H9 (cell line): ENCODE measurements around the gene AFDN. TPM values are rescaled to one million over a fixed set of nuclear protein-coding genes. Genes with fewer than 3 reads are reported as not detected.

Experiments
- DNase-seq: peaks from one replicate; pipeline ENCODE4 v3.0.0-alpha.2; 2017
- H2AFZ ChIP-seq: one replicate; pipeline ENCODE4 v1.6.1; 2013; ENCODE audit warnings: mild to moderate bottlenecking, low read length, control low read depth, moderate library complexity
- H2AK5ac ChIP-seq: 2 replicates; pipeline ENCODE4 v1.6.1; 2013; ENCODE audit warnings: low read length, control low read depth, mixed read lengths; ENCODE audit not compliant: insufficient read length
- H2BK120ac ChIP-seq: one replicate; pipeline ENCODE4 v1.6.1; 2013; ENCODE audit warnings: low read depth, mild to moderate bottlenecking, low read length, control low read depth, inconsistent platforms; ENCODE audit not compliant: poor library complexity, severe bottlenecking
- H2BK12ac ChIP-seq: 2 replicates; pipeline ENCODE4 v1.6.1; 2013; ENCODE audit warnings: low read length, control low read depth, mixed read lengths, low read depth; ENCODE audit not compliant: insufficient read length
- H2BK15ac ChIP-seq: 2 replicates; pipeline ENCODE4 v1.6.1; 2013; ENCODE audit warnings: low read depth, low read length, control low read depth
- H2BK20ac ChIP-seq: one replicate; pipeline ENCODE4 v1.6.1; 2013; ENCODE audit warnings: low read depth, mild to moderate bottlenecking, low read length, control low read depth, inconsistent platforms; ENCODE audit not compliant: poor library complexity, severe bottlenecking
- H2BK5ac ChIP-seq: 2 replicates; pipeline ENCODE4 v1.6.1; 2013; ENCODE audit warnings: low read length, control low read depth, mixed read lengths; ENCODE audit not compliant: insufficient read length
- H3K14ac ChIP-seq: 2 replicates; pipeline ENCODE4 v1.6.1; 2013; ENCODE audit warnings: low read length, control low read depth; ENCODE audit not compliant: insufficient read depth
- H3K18ac ChIP-seq: 2 replicates; pipeline ENCODE4 v1.6.1; 2013; ENCODE audit warnings: low read depth, mild to moderate bottlenecking, mixed read lengths, low read length, control low read depth; ENCODE audit not compliant: insufficient read length
- H3K23ac ChIP-seq: 2 replicates; pipeline ENCODE4 v1.6.1; 2013; ENCODE audit warnings: low read length, control low read depth, mixed read lengths, low read depth; ENCODE audit not compliant: insufficient read length
- H3K23me2 ChIP-seq: 2 replicates; pipeline ENCODE4 v1.6.1; 2013; ENCODE audit warnings: low read depth, mild to moderate bottlenecking, mixed read lengths, low read length, control low read depth; ENCODE audit not compliant: insufficient read length, poor library complexity, severe bottlenecking
- H3K27ac ChIP-seq: 2 replicates; pipeline ENCODE4 v1.5.1; 2013; ENCODE audit warnings: low read length, control low read depth, mixed read lengths, low read depth; ENCODE audit not compliant: insufficient read length
- H3K27me3 ChIP-seq: 2 replicates; pipeline ENCODE4 v1.6.1; 2013; ENCODE audit warnings: low read length, control low read depth, inconsistent platforms; ENCODE audit not compliant: insufficient read depth
- H3K4ac ChIP-seq: 2 replicates; pipeline ENCODE4 v1.6.1; 2013; ENCODE audit warnings: low read depth, mild to moderate bottlenecking, control low read depth, inconsistent platforms, low read length, moderate library complexity
- H3K4me1 ChIP-seq: 2 replicates; pipeline ENCODE4 v1.6.1; 2013; ENCODE audit warnings: low read length, control low read depth, inconsistent platforms; ENCODE audit not compliant: insufficient read depth
- H3K4me2 ChIP-seq: 2 replicates; pipeline ENCODE4 v1.6.1; 2013; ENCODE audit warnings: low read length, control low read depth, mixed read lengths; ENCODE audit not compliant: insufficient read length, insufficient read depth
- H3K56ac ChIP-seq: 2 replicates; pipeline ENCODE4 v1.6.1; 2013; ENCODE audit warnings: low read depth, mild to moderate bottlenecking, mixed read lengths, low read length, control low read depth; ENCODE audit not compliant: insufficient read length
- H3K79me1 ChIP-seq: 2 replicates; pipeline ENCODE4 v1.6.1; 2013; ENCODE audit warnings: low read depth, mild to moderate bottlenecking, moderate library complexity, low read length, control low read depth, inconsistent platforms; ENCODE audit not compliant: insufficient read depth, poor library complexity, severe bottlenecking
- H3K79me2 ChIP-seq: 2 replicates; pipeline ENCODE4 v1.6.1; 2013; ENCODE audit warnings: low read length, control low read depth, inconsistent platforms; ENCODE audit not compliant: insufficient read depth
- H3K9ac ChIP-seq: 2 replicates; pipeline ENCODE4 v1.6.1; 2013; ENCODE audit warnings: low read length, control low read depth, mixed read lengths; ENCODE audit not compliant: insufficient read length; ENCODE audit errors: extremely low read depth
- H3K9me3 ChIP-seq: one replicate; pipeline ENCODE4 v1.6.1; 2013; ENCODE audit warnings: low read depth, low read length, inconsistent platforms; ENCODE audit not compliant: control insufficient read depth
- H3T11ph ChIP-seq: one replicate; pipeline ENCODE4 v1.6.1; 2013; ENCODE audit warnings: mild to moderate bottlenecking, low read length, control low read depth, inconsistent platforms
- H4K20me1 ChIP-seq: one replicate; pipeline ENCODE4 v1.6.1; 2013; ENCODE audit not compliant: control insufficient read depth, insufficient read length, insufficient read depth
- H4K5ac ChIP-seq: 2 replicates; pipeline ENCODE4 v1.6.1; 2013; ENCODE audit warnings: low read depth, mild to moderate bottlenecking, mixed read lengths, low read length, control low read depth; ENCODE audit not compliant: insufficient read length
- H4K8ac ChIP-seq: replicated peaks from 2 replicates; pipeline ENCODE4 v1.6.1; 2013; ENCODE audit warnings: low read length, control low read depth, mixed read lengths, low read depth; ENCODE audit not compliant: insufficient read length
- H4K91ac ChIP-seq: 2 replicates; pipeline ENCODE4 v1.6.1; 2013; ENCODE audit warnings: low read depth, mild to moderate bottlenecking, moderate library complexity, mixed read lengths, low read length, control low read depth; ENCODE audit not compliant: insufficient read length
- H3K27ac Mint-ChIP-seq, 3 experiments: 2 replicates in 2 of 3; 3 replicates in 1 of 3; pipeline ENCODE4 v1.8.0; 2020 to 2021; ENCODE audit warnings: mixed read lengths in 3 of 3, mild to moderate bottlenecking in 1 of 3, moderate library complexity in 1 of 3
- H3K27me3 Mint-ChIP-seq: 2 replicates; pipeline ENCODE4 v1.8.0; 2021; ENCODE audit warnings: low read depth, mild to moderate bottlenecking, moderate library complexity, mixed read lengths
- H3K36me3 Mint-ChIP-seq, 3 experiments: 2 replicates in 2 of 3; 3 replicates in 1 of 3; pipeline ENCODE4 v1.8.0; 2020 to 2021; ENCODE audit warnings: low read depth in 3 of 3, mixed read lengths in 3 of 3; ENCODE audit not compliant: insufficient read depth in 1 of 3
- H3K4me1 Mint-ChIP-seq, 2 experiments: 2 replicates each; pipeline ENCODE4 v1.8.0; 2020; ENCODE audit warnings: mixed read lengths in 2 of 2
- H3K4me3 Mint-ChIP-seq, 2 experiments: 2 replicates in 1 of 2; 3 replicates in 1 of 2; pipeline ENCODE4 v1.8.0; 2020 to 2021; ENCODE audit warnings: mild to moderate bottlenecking in 2 of 2, mixed read lengths in 2 of 2, moderate library complexity in 1 of 2
- H3K9me3 Mint-ChIP-seq, 2 experiments: 2 replicates in 1 of 2; 3 replicates in 1 of 2; pipeline ENCODE4 v1.8.0; 2020; ENCODE audit warnings: mild to moderate bottlenecking in 2 of 2, mixed read lengths in 2 of 2, moderate library complexity in 1 of 2
- WGBS: extraction: QIAGEN DNeasy Blood & Tissue Kit; methylation state at CpG from one replicate; pipeline ENCODE4 v1.1.7; 2013; ENCODE audit warnings: missing lambda C conversion rate, low lambda C conversion rate, mixed read lengths; ENCODE audit not compliant: insufficient read length; ENCODE audit errors: extremely low coverage; 5-methylcytosine and 5-hydroxymethylcytosine counted together
- total RNA-seq: library from RNA; stranded (reverse); gene quantifications from 2 replicates; pipeline ENCODE4 v1.2.1, GENCODE V29; 2021
- TF ChIP-seq, protein P1 (sequence below): fragments of 200-600 bp; sonication (generic); conservative IDR thresholded peaks from 3 replicates; pipeline ENCODE4 v1.8.0; 2021; ENCODE audit warnings: antibody characterized with exemption, mild to moderate bottlenecking

The AFDN gene
- total RNA-seq, 1 experiment from 2014 or later, result 157 TPM

DNA sequence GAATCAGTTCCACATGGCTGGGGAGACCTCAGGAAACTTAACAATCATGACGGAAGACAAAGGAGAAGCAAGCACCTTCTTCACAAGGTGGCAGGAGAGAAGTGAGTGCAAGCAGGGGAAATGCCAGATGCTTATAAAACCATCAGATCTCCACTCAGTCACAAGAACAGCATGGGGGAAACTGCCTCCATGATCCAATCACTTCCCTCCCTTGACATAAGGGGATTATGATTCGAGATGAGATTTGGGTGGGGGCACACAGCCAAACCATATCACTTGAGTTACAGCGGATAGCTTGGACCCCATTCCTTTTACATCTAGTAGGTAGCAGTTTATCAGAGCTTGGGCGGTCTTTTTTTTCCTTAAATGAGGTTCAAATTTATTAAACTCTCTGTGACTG, 19.1 kb downstream of the AFDN start:
- no peaks in the 10 kb centered on the region for H4K20me1 ChIP-seq

More for the DNA sequence above, 19.1 kb downstream of the AFDN start:
- H3K27me3 Mint-ChIP-seq, result no peaks in the 10 kb centered on the region
- no peak overlapping the region for H2BK5ac ChIP-seq
- H2AFZ ChIP-seq, result no peak overlapping the region
- H3K23me2 ChIP-seq, result no peaks in the 10 kb centered on the region
- H4K8ac ChIP-seq, result no peak overlapping the region
- no peak overlapping the region for H3T11ph ChIP-seq
- no peak overlapping the region for H3K23ac ChIP-seq
- peak overlapping the region in 1 of 2 experiments; percentile 31; a peak in 1 of 5 replicates for H3K4me3 Mint-ChIP-seq
- no peak overlapping the region for H3K18ac ChIP-seq
- TF ChIP-seq, protein P1, sequence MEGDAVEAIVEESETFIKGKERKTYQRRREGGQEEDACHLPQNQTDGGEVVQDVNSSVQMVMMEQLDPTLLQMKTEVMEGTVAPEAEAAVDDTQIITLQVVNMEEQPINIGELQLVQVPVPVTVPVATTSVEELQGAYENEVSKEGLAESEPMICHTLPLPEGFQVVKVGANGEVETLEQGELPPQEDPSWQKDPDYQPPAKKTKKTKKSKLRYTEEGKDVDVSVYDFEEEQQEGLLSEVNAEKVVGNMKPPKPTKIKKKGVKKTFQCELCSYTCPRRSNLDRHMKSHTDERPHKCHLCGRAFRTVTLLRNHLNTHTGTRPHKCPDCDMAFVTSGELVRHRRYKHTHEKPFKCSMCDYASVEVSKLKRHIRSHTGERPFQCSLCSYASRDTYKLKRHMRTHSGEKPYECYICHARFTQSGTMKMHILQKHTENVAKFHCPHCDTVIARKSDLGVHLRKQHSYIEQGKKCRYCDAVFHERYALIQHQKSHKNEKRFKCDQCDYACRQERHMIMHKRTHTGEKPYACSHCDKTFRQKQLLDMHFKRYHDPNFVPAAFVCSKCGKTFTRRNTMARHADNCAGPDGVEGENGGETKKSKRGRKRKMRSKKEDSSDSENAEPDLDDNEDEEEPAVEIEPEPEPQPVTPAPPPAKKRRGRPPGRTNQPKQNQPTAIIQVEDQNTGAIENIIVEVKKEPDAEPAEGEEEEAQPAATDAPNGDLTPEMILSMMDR, result no peak
- no peak overlapping the region for H3K27ac ChIP-seq
- no peak overlapping the region for H4K5ac ChIP-seq
- peak overlapping the region; percentile 31 to 56 (median 55); a peak in 5 of 7 replicates for H3K27ac Mint-ChIP-seq
- no peak for DNase-seq
- no peak overlapping the region for H3K4ac ChIP-seq
- no peak overlapping the region for H2BK15ac ChIP-seq
- H3K9ac ChIP-seq, result peak overlapping the region; percentile 24
- H2BK20ac ChIP-seq, result no peak overlapping the region
- H3K14ac ChIP-seq, result no peak overlapping the region
- peak overlapping the region; percentile 81 for H2BK120ac ChIP-seq
- no peaks in the 10 kb centered on the region for H3K9me3 ChIP-seq
- peaks cover 38% of the 10 kb centered on the region for H3K79me2 ChIP-seq
- H3K9me3 Mint-ChIP-seq, result no peaks in the 10 kb centered on the region; a peak in 1 of 5 replicates
- H3K4me2 ChIP-seq, result no peak overlapping the region
- peaks cover 11% of the 10 kb centered on the region; the same call in 1 of the 2 replicates for H3K4me1 ChIP-seq
- H3K4me1 Mint-ChIP-seq, result peaks cover 54 to 59% of the 10 kb centered on the region in 2 experiments
- H2AK5ac ChIP-seq, result no peak overlapping the region
- no peak overlapping the region for H4K91ac ChIP-seq
- H3K27me3 ChIP-seq, result no peaks in the 10 kb centered on the region
- no peaks in the 10 kb centered on the region for H3K36me3 Mint-ChIP-seq
- no CpG with 5 or more reads among the region's 4 CpGs for WGBS
- no peak overlapping the region for H2BK12ac ChIP-seq
- H3K56ac ChIP-seq, result no peak overlapping the region
- no peaks in the 10 kb centered on the region for H3K79me1 ChIP-seq
